Measurements from ENCODE around the gene THBD. TPM values are rescaled to one million over a fixed set of nuclear protein-coding genes. Genes with fewer than 3 reads are reported as not detected.

Gene THBD
- total RNA-seq, 4 donors from 2014 or later, result 144 to 213 (median 178) TPM

DNA sequence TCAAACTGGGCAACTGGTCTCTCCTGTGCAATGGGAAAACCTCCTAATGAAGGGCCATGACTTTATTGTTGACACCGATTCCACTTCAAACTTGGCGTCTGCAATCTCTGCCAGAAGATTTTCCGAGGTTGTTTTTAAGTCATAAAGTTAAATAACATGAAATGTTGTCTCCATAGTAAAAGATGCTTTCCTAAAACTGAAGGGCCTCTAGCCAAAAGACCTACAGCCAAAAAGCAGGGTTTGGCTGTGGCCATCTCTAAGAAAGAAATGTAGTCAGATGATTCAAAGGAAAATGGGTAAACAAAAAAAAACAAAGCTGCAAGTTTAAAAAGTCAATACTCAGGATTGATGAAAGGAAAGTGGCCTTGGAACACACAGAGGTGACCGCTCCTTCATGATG, 22.5 kb upstream of the THBD start:
- DNase-seq (ENCODE audit: low spot score in 2 of 2), result no peak
- WGBS, 2 donors, result 72 to 77% methylated on average over 4 of the region's 4 CpGs
- intact Hi-C loops (cut with DNase I; ENCODE audit: low total_unique reads), result no loop called here
- H3K4me3 ChIP-seq (ENCODE audit: low read depth, poor library complexity, severe bottlenecking), result no peak overlapping the region
- TF ChIP-seq POLR2A (IDR thresholded peaks at IDR 0.05) (no peak), CTCF (IDR thresholded peaks at IDR 0.05) (no peak)

DNA sequence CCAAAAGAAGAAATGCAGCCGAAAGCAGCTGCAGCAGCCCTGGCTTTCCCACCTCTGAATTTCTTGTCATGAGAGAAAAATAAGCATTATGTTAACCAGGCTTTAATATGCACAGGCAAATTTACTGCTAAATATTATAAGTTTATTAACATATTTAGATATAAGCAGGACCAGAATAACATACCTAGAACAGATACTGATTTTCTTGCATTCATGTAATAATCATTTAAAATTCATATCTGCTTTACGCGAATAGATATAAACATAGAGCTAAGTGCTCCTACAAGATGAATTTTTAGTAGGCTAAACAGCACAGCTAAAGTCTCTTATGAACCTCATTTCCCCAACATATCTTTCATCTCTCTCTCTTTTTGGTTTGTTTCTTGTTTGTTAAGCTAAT, 21.9 kb upstream of the THBD start:
- intact Hi-C loops (cut with DNase I; ENCODE audit: low total_unique reads), result no loop called here
- TF ChIP-seq POLR2A (IDR thresholded peaks at IDR 0.05) (no peak), CTCF (IDR thresholded peaks at IDR 0.05) (no peak)
- no peak overlapping the region for H3K4me3 ChIP-seq (ENCODE audit: low read depth, poor library complexity, severe bottlenecking)
- WGBS, 2 donors, result 77 to 98% methylated on average over 3 of the region's 3 CpGs
- no peak for DNase-seq (ENCODE audit: low spot score in 2 of 2)

DNA sequence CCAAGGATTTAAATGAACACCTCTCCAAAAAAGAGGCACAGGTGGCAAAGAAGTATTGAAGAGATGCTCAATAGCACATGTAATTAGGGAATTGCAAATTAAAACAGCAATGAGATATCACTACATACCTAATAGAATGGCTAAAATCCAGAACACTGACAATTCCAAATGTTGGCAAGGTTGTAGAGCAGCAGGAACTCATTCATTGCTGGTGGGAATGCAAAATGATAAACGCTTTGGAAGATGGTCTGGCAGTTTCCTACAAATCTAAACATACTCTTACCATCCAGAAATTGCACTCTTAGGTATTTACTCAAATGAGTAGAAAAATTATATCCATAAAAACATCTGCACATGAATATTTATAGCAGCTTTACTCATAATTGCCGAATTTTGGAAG, 19.6 kb upstream of the THBD start:
- no peak for DNase-seq (ENCODE audit: low spot score in 2 of 2)
- no peak overlapping the region for H3K4me3 ChIP-seq (ENCODE audit: low read depth, poor library complexity, severe bottlenecking)
- no peak for TF ChIP-seq CTCF (IDR thresholded peaks at IDR 0.05)
- TF ChIP-seq POLR2A (IDR thresholded peaks at IDR 0.05), result no peak
- intact Hi-C loops (cut with DNase I; ENCODE audit: low total_unique reads), result no loop called here
- 78 to 90% methylated on average over 2 of the region's 2 CpGs for whole genome bisulfite sequencing, 2 donors

DNA sequence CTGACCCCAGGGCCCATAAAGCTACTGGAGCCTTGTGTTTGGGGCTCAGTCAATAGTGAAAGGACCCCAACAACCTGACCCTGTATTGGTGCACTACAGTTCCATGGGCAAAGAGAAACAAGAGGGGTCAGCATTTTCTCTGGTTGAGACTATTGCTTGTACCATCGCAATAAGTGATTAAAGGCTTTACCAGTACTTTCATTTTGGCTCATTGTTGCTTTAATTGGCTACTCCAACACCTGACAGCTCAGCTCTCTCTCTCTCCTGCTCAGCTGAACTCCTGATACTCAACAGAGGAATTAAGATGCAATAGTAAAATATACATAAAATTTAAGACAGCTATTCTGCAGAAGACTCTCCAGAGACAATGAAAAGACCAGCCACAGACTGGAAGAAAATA, 18.8 kb upstream of the THBD start:
- no peak overlapping the region for H3K4me3 ChIP-seq (ENCODE audit: low read depth, poor library complexity, severe bottlenecking)
- 87 to 88% methylated on average over 1 of the region's 1 CpG for WGBS, 2 donors
- intact Hi-C loops (cut with DNase I; ENCODE audit: low total_unique reads), result no loop called here
- no peak for TF ChIP-seq CTCF (IDR thresholded peaks at IDR 0.05)
- TF ChIP-seq POLR2A (IDR thresholded peaks at IDR 0.05), result no peak
- DNase-seq (ENCODE audit: low spot score in 2 of 2), result no peak

DNA sequence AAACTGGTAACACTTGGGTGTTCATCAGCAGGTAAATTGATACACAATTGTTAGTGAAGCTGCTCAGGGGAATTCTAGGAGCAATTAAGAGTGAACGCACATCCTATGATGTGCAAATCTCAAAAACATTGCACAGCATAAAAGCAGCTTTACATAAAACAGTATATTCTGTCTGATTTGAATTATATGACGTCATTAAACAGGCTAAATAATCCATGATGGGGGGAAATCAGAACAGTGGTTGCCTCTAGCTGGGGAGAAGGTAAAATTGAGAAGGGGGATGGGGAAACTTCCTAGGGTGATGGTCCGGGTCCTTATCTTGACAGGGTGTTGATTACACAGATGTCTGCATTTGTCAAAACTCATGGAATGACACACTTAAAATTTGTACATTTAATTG, 17.3 kb upstream of the THBD start:
- WGBS, 2 donors, result 91 to 93% methylated on average over 3 of the region's 3 CpGs
- intact Hi-C loops (cut with DNase I; ENCODE audit: low total_unique reads), result no loop called here
- H3K4me3 ChIP-seq (ENCODE audit: low read depth, poor library complexity, severe bottlenecking), result no peak overlapping the region
- no peak for TF ChIP-seq CTCF (IDR thresholded peaks at IDR 0.05)
- no peak for TF ChIP-seq POLR2A (IDR thresholded peaks at IDR 0.05)
- DNase-seq (ENCODE audit: low spot score in 2 of 2), result no peak
